ENCODE results near the gene LPIN1.

The LPIN1 gene

GRCh38 chr2:11777886-11778415 is 31.5 kb downstream of the LPIN1 start:
- peaks cover 7% of the 10 kb centered on the region for H3K79me1 ChIP-seq (replicated peaks; ENCODE audit: low read length, poor library complexity, severe bottlenecking)
- no peak overlapping the region for H4K8ac ChIP-seq (ENCODE audit: low read length)
- DNase-seq, result no peak
- H2BK120ac ChIP-seq (ENCODE audit: low read depth, low read length), result no peak overlapping the region
- H2BK5ac ChIP-seq (ENCODE audit: low read depth, low read length, poor library complexity, severe bottlenecking), result no peak overlapping the region
- no peaks in the 10 kb centered on the region for H3K9me3 ChIP-seq (ENCODE audit: control insufficient read depth, low read length)
- no peak overlapping the region for H4K91ac ChIP-seq (ENCODE audit: low read length)
- H3K9ac ChIP-seq (ENCODE audit: low read length), result no peak overlapping the region
- no peak overlapping the region for H3K27ac ChIP-seq (ENCODE audit: low read length, poor library complexity, severe bottlenecking)
- H3K36me3 ChIP-seq (ENCODE audit: control insufficient read depth in 1 of 2, insufficient read depth in 2 of 2, low read depth in 1 of 2, low read length in 2 of 2), result peaks cover 15 to 88% of the 10 kb centered on the region in 2 experiments
- no peak overlapping the region for H2BK12ac ChIP-seq (ENCODE audit: low read length in 2 of 2)
- H3K4me3 ChIP-seq (ENCODE audit: insufficient read depth in 1 of 2, low read depth in 1 of 2, low read length in 2 of 2), result no peak overlapping the region
- H3K27me3 ChIP-seq (ENCODE audit: control insufficient read depth in 1 of 2, insufficient read depth in 1 of 2, low read length in 2 of 2), result no peaks in the 10 kb centered on the region
- H2BK15ac ChIP-seq (ENCODE audit: low read depth, poor library complexity, severe bottlenecking), result no peak overlapping the region
- H3K4me1 ChIP-seq (ENCODE audit: control insufficient read depth, insufficient read depth, low read depth, low read length), result peaks cover 2% of the 10 kb centered on the region
- WGBS, result 97% methylated on average over 13 of the region's 13 CpGs
- H3K23ac ChIP-seq (ENCODE audit: low read length in 2 of 2), result no peak overlapping the region
- no peak overlapping the region for H2AK5ac ChIP-seq (ENCODE audit: low read length, severe bottlenecking)
- H2AFZ ChIP-seq (ENCODE audit: low read depth, low read length), result no peak overlapping the region
- no peak overlapping the region for H3K4ac ChIP-seq (ENCODE audit: low read depth in 1 of 2, low read length in 2 of 2)
- no peak overlapping the region for H3K14ac ChIP-seq (ENCODE audit: low read length in 2 of 2)
- no peak overlapping the region for H3K4me2 ChIP-seq (ENCODE audit: low read length, poor library complexity, severe bottlenecking)
- peak overlapping the region in 1 of 2 experiments; percentile 11 for H3K18ac ChIP-seq (ENCODE audit: low read depth in 1 of 2, low read length in 2 of 2)

GRCh38 chr2:11778416-11778815 is 32.0 kb downstream of the LPIN1 start:
- Histone ChIP-seq H3K27me3 (ENCODE audit: control insufficient read depth in 1 of 2, insufficient read depth in 1 of 2, low read length in 2 of 2) (no peaks in the 10 kb centered on the region), H3K9ac (ENCODE audit: low read length) (peak overlapping the region; percentile 64), H3K79me1 (replicated peaks; ENCODE audit: low read length, poor library complexity, severe bottlenecking) (peaks cover 7% of the 10 kb centered on the region), H3K4me3 (ENCODE audit: insufficient read depth in 1 of 2, low read depth in 1 of 2, low read length in 2 of 2) (no peak overlapping the region), H2BK15ac (ENCODE audit: low read depth, poor library complexity, severe bottlenecking) (no peak overlapping the region), H3K9me3 (ENCODE audit: control insufficient read depth, low read length) (no peaks in the 10 kb centered on the region), H3K4me1 (ENCODE audit: control insufficient read depth, insufficient read depth, low read depth, low read length) (peaks cover 2% of the 10 kb centered on the region), H3K27ac (ENCODE audit: low read length, poor library complexity, severe bottlenecking) (no peak overlapping the region), H4K91ac (ENCODE audit: low read length) (no peak overlapping the region), H3K4ac (ENCODE audit: low read depth in 1 of 2, low read length in 2 of 2) (no peak overlapping the region), H3K18ac (ENCODE audit: low read depth in 1 of 2, low read length in 2 of 2) (peak overlapping the region in 1 of 2 experiments; percentile 11), H2BK12ac (ENCODE audit: low read length in 2 of 2) (no peak overlapping the region), H3K4me2 (ENCODE audit: low read length, poor library complexity, severe bottlenecking) (no peak overlapping the region), H4K8ac (ENCODE audit: low read length) (no peak overlapping the region), H3K36me3 (ENCODE audit: control insufficient read depth in 1 of 2, insufficient read depth in 2 of 2, low read depth in 1 of 2, low read length in 2 of 2) (peaks cover 18 to 88% of the 10 kb centered on the region in 2 experiments), H3K23ac (ENCODE audit: low read length in 2 of 2) (no peak overlapping the region), H3K14ac (ENCODE audit: low read length in 2 of 2) (no peak overlapping the region), H2BK120ac (ENCODE audit: low read depth, low read length) (no peak overlapping the region), H2AK5ac (ENCODE audit: low read length, severe bottlenecking) (no peak overlapping the region), H2AFZ (ENCODE audit: low read depth, low read length) (no peak overlapping the region), H2BK5ac (ENCODE audit: low read depth, low read length, poor library complexity, severe bottlenecking) (no peak overlapping the region)
- 98% methylated on average over 3 of the region's 4 CpGs for WGBS
- no peak for DNase-seq

GRCh38 chr2:11778923-11779757 is 32.7 kb downstream of the LPIN1 start:
- Histone ChIP-seq H3K27me3 (ENCODE audit: control insufficient read depth in 1 of 2, insufficient read depth in 1 of 2, low read length in 2 of 2) (no peaks in the 10 kb centered on the region), H2BK120ac (ENCODE audit: low read depth, low read length) (no peak overlapping the region), H3K4me2 (ENCODE audit: low read length, poor library complexity, severe bottlenecking) (peak overlapping the region; percentile 48), H2BK5ac (ENCODE audit: low read depth, low read length, poor library complexity, severe bottlenecking) (no peak overlapping the region), H4K8ac (ENCODE audit: low read length) (no peak overlapping the region), H3K4ac (ENCODE audit: low read depth in 1 of 2, low read length in 2 of 2) (no peak overlapping the region), H3K79me1 (replicated peaks; ENCODE audit: low read length, poor library complexity, severe bottlenecking) (peaks cover 7% of the 10 kb centered on the region), H3K36me3 (ENCODE audit: control insufficient read depth in 1 of 2, insufficient read depth in 2 of 2, low read depth in 1 of 2, low read length in 2 of 2) (peaks cover 20 to 88% of the 10 kb centered on the region in 2 experiments), H3K4me1 (ENCODE audit: control insufficient read depth, insufficient read depth, low read depth, low read length) (peaks cover 2% of the 10 kb centered on the region), H3K9me3 (ENCODE audit: control insufficient read depth, low read length) (no peaks in the 10 kb centered on the region), H3K23ac (ENCODE audit: low read length in 2 of 2) (no peak overlapping the region), H2AFZ (ENCODE audit: low read depth, low read length) (no peak overlapping the region), H2AK5ac (ENCODE audit: low read length, severe bottlenecking) (no peak overlapping the region), H4K91ac (ENCODE audit: low read length) (no peak overlapping the region), H3K27ac (ENCODE audit: low read length, poor library complexity, severe bottlenecking) (no peak overlapping the region), H3K9ac (ENCODE audit: low read length) (peak overlapping the region; percentile 64), H3K14ac (ENCODE audit: low read length in 2 of 2) (no peak overlapping the region), H3K4me3 (ENCODE audit: insufficient read depth in 1 of 2, low read depth in 1 of 2, low read length in 2 of 2) (no peak overlapping the region), H2BK15ac (ENCODE audit: low read depth, poor library complexity, severe bottlenecking) (no peak overlapping the region), H2BK12ac (ENCODE audit: low read length in 2 of 2) (no peak overlapping the region), H3K18ac (ENCODE audit: low read depth in 1 of 2, low read length in 2 of 2) (no peak overlapping the region)
- peak; percentile 68 for DNase-seq
- 20% methylated on average over 18 of the region's 23 CpGs for WGBS

- Histone ChIP-seq H3K14ac (ENCODE audit: low read length in 2 of 2) (no peak overlapping the region), H2AFZ (ENCODE audit: low read depth, low read length) (no peak overlapping the region), H3K23ac (ENCODE audit: low read length in 2 of 2) (no peak overlapping the region), H3K27ac (ENCODE audit: low read length, poor library complexity, severe bottlenecking) (no peak overlapping the region), H2AK5ac (ENCODE audit: low read length, severe bottlenecking) (no peak overlapping the region), H3K4me3 (ENCODE audit: insufficient read depth in 1 of 2, low read depth in 1 of 2, low read length in 2 of 2) (no peak overlapping the region), H2BK5ac (ENCODE audit: low read depth, low read length, poor library complexity, severe bottlenecking) (no peak overlapping the region), H3K9me3 (ENCODE audit: control insufficient read depth, low read length) (no peaks in the 10 kb centered on the region), H2BK15ac (ENCODE audit: low read depth, poor library complexity, severe bottlenecking) (no peak overlapping the region), H2BK120ac (ENCODE audit: low read depth, low read length) (no peak overlapping the region), H3K4me1 (ENCODE audit: control insufficient read depth, insufficient read depth, low read depth, low read length) (peaks cover 5% of the 10 kb centered on the region), H2BK12ac (ENCODE audit: low read length in 2 of 2) (no peak overlapping the region), H4K8ac (ENCODE audit: low read length) (no peak overlapping the region), H3K18ac (ENCODE audit: low read depth in 1 of 2, low read length in 2 of 2) (no peak overlapping the region), H3K79me1 (replicated peaks; ENCODE audit: low read length, poor library complexity, severe bottlenecking) (peaks cover 14% of the 10 kb centered on the region), H3K27me3 (ENCODE audit: control insufficient read depth in 1 of 2, insufficient read depth in 1 of 2, low read length in 2 of 2) (no peaks in the 10 kb centered on the region), H3K4me2 (ENCODE audit: low read length, poor library complexity, severe bottlenecking) (no peak overlapping the region), H3K9ac (ENCODE audit: low read length) (no peak overlapping the region), H3K36me3 (ENCODE audit: control insufficient read depth in 1 of 2, insufficient read depth in 2 of 2, low read depth in 1 of 2, low read length in 2 of 2) (peaks cover 41 to 90% of the 10 kb centered on the region in 2 experiments), H3K4ac (ENCODE audit: low read depth in 1 of 2, low read length in 2 of 2) (no peak overlapping the region), H4K91ac (ENCODE audit: low read length) (no peak overlapping the region)
- DNase-seq, result no peak
- WGBS, result 99% methylated on average over 3 of the region's 3 CpGs
These were observed 35.2 kb downstream of the LPIN1 start for GRCh38 chr2:11781602-11782001.

Data from mesenchymal stem cell (in vitro differentiated cells and primary cell).